Measurements from ENCODE around the gene PIK3AP1.

GRCh38 chr10:96584035-96584434 lies 136.3 kb downstream of the PIK3AP1 start:
- TF ChIP-seq, protein P1, sequence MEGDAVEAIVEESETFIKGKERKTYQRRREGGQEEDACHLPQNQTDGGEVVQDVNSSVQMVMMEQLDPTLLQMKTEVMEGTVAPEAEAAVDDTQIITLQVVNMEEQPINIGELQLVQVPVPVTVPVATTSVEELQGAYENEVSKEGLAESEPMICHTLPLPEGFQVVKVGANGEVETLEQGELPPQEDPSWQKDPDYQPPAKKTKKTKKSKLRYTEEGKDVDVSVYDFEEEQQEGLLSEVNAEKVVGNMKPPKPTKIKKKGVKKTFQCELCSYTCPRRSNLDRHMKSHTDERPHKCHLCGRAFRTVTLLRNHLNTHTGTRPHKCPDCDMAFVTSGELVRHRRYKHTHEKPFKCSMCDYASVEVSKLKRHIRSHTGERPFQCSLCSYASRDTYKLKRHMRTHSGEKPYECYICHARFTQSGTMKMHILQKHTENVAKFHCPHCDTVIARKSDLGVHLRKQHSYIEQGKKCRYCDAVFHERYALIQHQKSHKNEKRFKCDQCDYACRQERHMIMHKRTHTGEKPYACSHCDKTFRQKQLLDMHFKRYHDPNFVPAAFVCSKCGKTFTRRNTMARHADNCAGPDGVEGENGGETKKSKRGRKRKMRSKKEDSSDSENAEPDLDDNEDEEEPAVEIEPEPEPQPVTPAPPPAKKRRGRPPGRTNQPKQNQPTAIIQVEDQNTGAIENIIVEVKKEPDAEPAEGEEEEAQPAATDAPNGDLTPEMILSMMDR (IDR thresholded peaks at IDR 0.05) = no peak
- no peak for TF ChIP-seq POLR2AphosphoS5 (IDR thresholded peaks at IDR 0.05)

All from upper lobe of left lung (tissue), 4 donors.